Measurements from ENCODE around the gene NEB.

Gene NEB

GRCh38 chr2:151478011-151478410 lies 256.3 kb downstream of the NEB start:
- DNase-seq (ENCODE audit: low read depth in 3 of 3) = no peak

- no peak for DNase-seq (ENCODE audit: low read depth in 3 of 3)
Observed at GRCh38 chr2:151476287-151476686, 258.0 kb downstream of the NEB start.

GRCh38 chr2:151475071-151475470 lies 259.2 kb downstream of the NEB start:
- DNase-seq (ENCODE audit: low read depth in 3 of 3) = no peak

GRCh38 chr2:151472966-151473365 lies 261.3 kb downstream of the NEB start:
- DNase-seq (ENCODE audit: low read depth in 3 of 3) = no peak

- no peak for DNase-seq (ENCODE audit: low read depth in 3 of 3)
Observed at GRCh38 chr2:151470556-151470955, 263.7 kb downstream of the NEB start.

- DNase-seq (ENCODE audit: low read depth in 3 of 3) = no peak
Observed at GRCh38 chr2:151465771-151466170, 268.5 kb downstream of the NEB start.

GRCh38 chr2:151459358-151459757 lies 274.9 kb downstream of the NEB start:
- DNase-seq (ENCODE audit: low read depth in 3 of 3) = no peak

GRCh38 chr2:151439127-151439526 lies 295.1 kb downstream of the NEB start:
- DNase-seq (ENCODE audit: low read depth in 3 of 3) = no peak

- no peak for DNase-seq (ENCODE audit: low read depth in 3 of 3)
Observed at GRCh38 chr2:151438506-151438905, 295.8 kb downstream of the NEB start.

- no peak for DNase-seq (ENCODE audit: low read depth in 3 of 3)
Observed at GRCh38 chr2:151437630-151438029, 296.6 kb downstream of the NEB start.
